Neuronal stem cell (in vitro differentiated cells): ENCODE data around the gene TLCD4.

Experiments used
- DNase-seq: peaks from one replicate; pipeline ENCODE4 v3.0.0-alpha.2; 2013; ENCODE audit warnings: low spot score
- H2AFZ ChIP-seq: one replicate; pipeline ENCODE4 v1.6.1; 2013; ENCODE audit warnings: mild to moderate bottlenecking, low read length, inconsistent platforms
- H2AK5ac ChIP-seq: 2 replicates; pipeline ENCODE4 v1.6.1; 2013; ENCODE audit warnings: low read depth, mild to moderate bottlenecking, inconsistent platforms, low read length, moderate library complexity, mixed read lengths
- H2BK120ac ChIP-seq: 2 replicates; pipeline ENCODE4 v1.6.1; 2013; ENCODE audit warnings: low read depth, mild to moderate bottlenecking, inconsistent platforms, low read length, moderate library complexity, mixed read lengths
- H2BK12ac ChIP-seq: one replicate; pipeline ENCODE4 v1.6.1; 2013; ENCODE audit warnings: low read length, inconsistent platforms
- H2BK15ac ChIP-seq: 2 replicates; pipeline ENCODE4 v1.6.1; 2013; ENCODE audit warnings: mild to moderate bottlenecking, low read length, inconsistent platforms, mixed read lengths
- H2BK5ac ChIP-seq: one replicate; pipeline ENCODE4 v1.6.1; 2013; ENCODE audit warnings: inconsistent platforms, mild to moderate bottlenecking, low read length, moderate library complexity
- H3K14ac ChIP-seq: one replicate; pipeline ENCODE4 v1.6.1; 2013; ENCODE audit warnings: low read length, inconsistent platforms
- H3K18ac ChIP-seq: 2 replicates; pipeline ENCODE4 v1.6.1; 2013; ENCODE audit warnings: low read length, inconsistent platforms
- H3K23ac ChIP-seq: 2 replicates; pipeline ENCODE4 v1.6.1; 2013; ENCODE audit warnings: low read depth, mild to moderate bottlenecking, mixed read lengths, low read length, inconsistent platforms; ENCODE audit not compliant: poor library complexity
- H3K27ac ChIP-seq: replicated peaks from 3 replicates; pipeline ENCODE4 v1.5.1; 2013; ENCODE audit warnings: low read length, inconsistent platforms
- H3K27me3 ChIP-seq, 3 experiments: 2 replicates each; pipeline ENCODE4 v1.6.1; 2013; ENCODE audit warnings: low read length in 3 of 3, mild to moderate bottlenecking in 2 of 3, inconsistent platforms in 1 of 3, low read depth in 1 of 3, mixed read lengths in 1 of 3, moderate library complexity in 1 of 3; ENCODE audit not compliant: control insufficient read depth in 3 of 3, insufficient read depth in 3 of 3
- H3K36me3 ChIP-seq, 2 donors: replicated peaks in 1 of 2; 2 replicates each; pipeline ENCODE4 v1.6.1; 2013; ENCODE audit warnings: low read length in 2 of 2; ENCODE audit not compliant: control insufficient read depth in 2 of 2, insufficient read depth in 2 of 2
- H3K4ac ChIP-seq: 2 replicates; pipeline ENCODE4 v1.6.1; 2013; ENCODE audit warnings: inconsistent platforms, mild to moderate bottlenecking, low read length, moderate library complexity
- H3K4me1 ChIP-seq, 2 donors: 1 replicate in 1 of 2; 2 replicates in 1 of 2; pipeline ENCODE4 v1.6.1; 2013; ENCODE audit warnings: low read length in 2 of 2, low read depth in 1 of 2; ENCODE audit not compliant: control insufficient read depth in 2 of 2, insufficient read depth in 1 of 2
- H3K4me2 ChIP-seq: one replicate; pipeline ENCODE4 v1.6.1; 2013; ENCODE audit warnings: mild to moderate bottlenecking, low read length, inconsistent platforms; ENCODE audit not compliant: insufficient read depth, poor library complexity, severe bottlenecking
- H3K4me3 ChIP-seq, 2 donors: 2 replicates each; pipeline ENCODE4 v1.5.1; 2013; ENCODE audit warnings: low read length in 2 of 2, mild to moderate bottlenecking in 2 of 2, inconsistent platforms in 1 of 2, moderate library complexity in 1 of 2
- H3K79me1 ChIP-seq: one replicate; pipeline ENCODE4 v1.6.1; 2013; ENCODE audit warnings: low read depth, mild to moderate bottlenecking, inconsistent platforms, low read length, moderate library complexity
- H3K9ac ChIP-seq: one replicate; pipeline ENCODE4 v1.6.1; 2013; ENCODE audit warnings: mild to moderate bottlenecking, low read depth, low read length, inconsistent platforms; ENCODE audit not compliant: poor library complexity
- H3K9me3 ChIP-seq, 2 donors: replicated peaks in 1 of 2; 2 replicates each; pipeline versions ENCODE3 to v1.6.1; 2013; ENCODE audit warnings: low read length in 2 of 2, mild to moderate bottlenecking in 2 of 2, inconsistent platforms in 1 of 2, low read depth in 1 of 2, mixed read lengths in 1 of 2, moderate library complexity in 1 of 2; ENCODE audit not compliant: control insufficient read depth in 2 of 2, insufficient read depth in 1 of 2
- H4K8ac ChIP-seq: one replicate; pipeline ENCODE4 v1.6.1; 2013; ENCODE audit warnings: low read depth, mild to moderate bottlenecking, inconsistent platforms, low read length, moderate library complexity
- H4K91ac ChIP-seq: one replicate; pipeline ENCODE4 v1.6.1; 2013; ENCODE audit warnings: low read length, low read depth, mild to moderate bottlenecking, inconsistent platforms; ENCODE audit not compliant: poor library complexity
- WGBS, 2 donors: extraction: QIAGEN DNeasy Blood & Tissue Kit; methylation state at CpG; one replicate each; pipeline ENCODE4 v1.1.7; 2013; ENCODE audit warnings: missing lambda C conversion rate in 2 of 2, mixed read lengths in 1 of 2; ENCODE audit not compliant: insufficient read length in 2 of 2, insufficient replicate concordance in 1 of 2; ENCODE audit errors: extremely low coverage in 2 of 2; 5-methylcytosine and 5-hydroxymethylcytosine counted together

Gene TLCD4

DNA sequence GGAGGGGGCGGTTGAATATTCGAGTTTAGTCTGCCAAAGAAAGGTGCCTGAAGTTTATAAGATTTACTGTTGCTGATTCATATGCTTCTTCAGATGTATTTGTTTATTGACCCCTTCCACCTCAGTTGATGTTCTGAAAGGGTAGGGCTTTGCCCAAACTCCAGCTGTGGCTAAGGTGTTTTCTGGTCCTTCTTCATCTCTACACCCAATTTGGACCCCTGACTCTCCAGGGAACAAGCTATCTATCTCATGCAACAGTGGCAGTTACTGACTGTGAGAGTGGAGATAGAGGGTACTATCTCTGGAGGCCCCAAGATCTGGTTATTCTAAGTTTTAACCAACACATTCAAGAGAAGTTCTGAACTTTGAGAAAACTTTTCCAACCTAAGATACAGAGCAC, 31.8 kb upstream of the TLCD4 start:
- Histone ChIP-seq H2BK12ac (no peak overlapping the region), H2BK5ac (no peak overlapping the region), H2BK15ac (no peak overlapping the region), H3K4ac (no peak overlapping the region), H3K23ac (no peak overlapping the region), H2AK5ac (no peak overlapping the region), H4K91ac (no peak overlapping the region), H3K9me3 (peaks cover 6 to 12% of the 10 kb centered on the region in 2 donors), H3K27ac (no peak overlapping the region), H2BK120ac (no peak overlapping the region), H4K8ac (no peak overlapping the region), H3K14ac (no peak overlapping the region), H3K18ac (no peak overlapping the region), H3K27me3 (peaks cover 0 to 6% (median 0%) of the 10 kb centered on the region in 3 experiments), H3K79me1 (no peaks in the 10 kb centered on the region), H3K4me1 (peaks cover 3 to 7% of the 10 kb centered on the region in 2 donors), H3K4me3 (no peak overlapping the region), H3K36me3 (no peaks in the 10 kb centered on the region), H3K4me2 (no peak overlapping the region), H3K9ac (no peak overlapping the region), H2AFZ (no peak overlapping the region)
- DNase-seq: no peak
- no CpG with 5 or more reads among the region's 2 CpGs for WGBS, 2 donors

DNA sequence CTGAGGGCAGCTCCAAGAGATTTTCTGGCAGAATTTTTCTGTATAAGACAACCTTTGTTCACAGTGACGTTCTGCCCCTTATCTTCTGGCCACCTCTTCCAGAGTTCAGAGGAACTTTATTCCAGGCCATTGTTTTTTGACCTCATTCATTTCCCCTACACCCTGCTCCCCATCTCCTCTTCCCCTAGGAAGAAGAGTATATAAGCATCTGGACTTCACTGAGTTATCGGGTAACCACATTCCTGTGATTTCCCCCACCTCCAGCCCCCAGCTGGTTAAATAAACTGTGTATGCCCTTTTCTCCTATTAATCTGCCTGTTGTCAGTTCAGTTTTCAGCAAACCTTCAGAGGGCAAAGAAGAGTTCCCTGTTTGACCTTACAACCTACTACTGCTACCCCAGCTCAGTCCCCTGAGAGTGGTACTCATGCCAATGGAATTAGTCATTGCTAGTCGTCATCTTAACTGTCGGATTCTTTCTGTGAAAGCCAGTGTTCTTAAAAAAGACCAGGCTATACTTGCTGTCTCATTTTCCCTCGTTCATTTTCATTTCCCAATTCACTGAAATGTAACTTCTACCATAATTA, 30.1 kb upstream of the TLCD4 start:
- Histone ChIP-seq H4K91ac (no peak overlapping the region), H2BK5ac (no peak overlapping the region), H3K9me3 (peaks cover 6 to 12% of the 10 kb centered on the region in 2 donors), H2AFZ (peak overlapping the region; percentile 60), H2BK12ac (no peak overlapping the region), H3K18ac (no peak overlapping the region), H2AK5ac (no peak overlapping the region), H3K36me3 (no peaks in the 10 kb centered on the region), H3K79me1 (no peaks in the 10 kb centered on the region), H3K4me1 (peaks cover 0 to 7% of the 10 kb centered on the region in 2 donors), H4K8ac (no peak overlapping the region), H3K9ac (no peak overlapping the region), H3K4me2 (no peak overlapping the region), H3K23ac (no peak overlapping the region), H3K4ac (no peak overlapping the region), H3K27me3 (no peaks in the 10 kb centered on the region), H2BK15ac (no peak overlapping the region), H3K4me3 (no peak overlapping the region), H2BK120ac (no peak overlapping the region), H3K14ac (no peak overlapping the region), H3K27ac (peak overlapping the region; percentile 68)
- no peak for DNase-seq
- WGBS, 2 donors: 100% methylated on average over 1 of the region's 5 CpGs; no CpG with 5 or more reads in 1 of the 2 donors

DNA sequence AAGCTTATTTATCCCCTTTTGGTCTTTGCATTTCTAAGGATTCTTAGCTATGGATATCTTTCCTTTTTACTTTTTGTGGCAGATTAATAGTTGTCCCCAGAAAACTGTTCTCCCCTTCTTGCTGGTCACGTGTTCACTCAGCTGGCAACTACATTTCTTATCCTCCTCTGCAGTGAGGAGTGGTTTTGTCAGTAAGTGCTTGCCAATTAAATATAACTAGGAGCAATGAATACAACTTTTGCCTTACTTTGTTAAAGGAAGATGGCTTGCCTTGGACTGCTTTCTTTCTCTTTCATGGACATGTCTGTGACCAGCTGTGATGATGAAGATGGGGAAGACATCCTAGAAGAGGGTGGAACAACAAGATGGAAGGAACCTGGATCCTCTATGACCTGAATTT, 28.9 kb upstream of the TLCD4 start:
- Histone ChIP-seq H3K27me3 (no peaks in the 10 kb centered on the region), H4K91ac (no peak overlapping the region), H3K79me1 (no peaks in the 10 kb centered on the region), H3K9me3 (peaks cover 6 to 12% of the 10 kb centered on the region in 2 donors), H3K23ac (no peak overlapping the region), H2BK120ac (no peak overlapping the region), H3K9ac (no peak overlapping the region), H2BK15ac (no peak overlapping the region), H4K8ac (no peak overlapping the region), H2AFZ (no peak overlapping the region), H3K4ac (no peak overlapping the region), H2AK5ac (no peak overlapping the region), H3K36me3 (no peaks in the 10 kb centered on the region), H2BK5ac (no peak overlapping the region), H3K14ac (no peak overlapping the region), H3K4me3 (no peak overlapping the region), H3K18ac (no peak overlapping the region), H3K4me1 (peaks cover 0 to 7% of the 10 kb centered on the region in 2 donors), H3K4me2 (no peak overlapping the region), H3K27ac (no peak overlapping the region), H2BK12ac (no peak overlapping the region)
- DNase-seq: no peak
- WGBS, 2 donors: no CpG with 5 or more reads among the region's 1 CpG

DNA sequence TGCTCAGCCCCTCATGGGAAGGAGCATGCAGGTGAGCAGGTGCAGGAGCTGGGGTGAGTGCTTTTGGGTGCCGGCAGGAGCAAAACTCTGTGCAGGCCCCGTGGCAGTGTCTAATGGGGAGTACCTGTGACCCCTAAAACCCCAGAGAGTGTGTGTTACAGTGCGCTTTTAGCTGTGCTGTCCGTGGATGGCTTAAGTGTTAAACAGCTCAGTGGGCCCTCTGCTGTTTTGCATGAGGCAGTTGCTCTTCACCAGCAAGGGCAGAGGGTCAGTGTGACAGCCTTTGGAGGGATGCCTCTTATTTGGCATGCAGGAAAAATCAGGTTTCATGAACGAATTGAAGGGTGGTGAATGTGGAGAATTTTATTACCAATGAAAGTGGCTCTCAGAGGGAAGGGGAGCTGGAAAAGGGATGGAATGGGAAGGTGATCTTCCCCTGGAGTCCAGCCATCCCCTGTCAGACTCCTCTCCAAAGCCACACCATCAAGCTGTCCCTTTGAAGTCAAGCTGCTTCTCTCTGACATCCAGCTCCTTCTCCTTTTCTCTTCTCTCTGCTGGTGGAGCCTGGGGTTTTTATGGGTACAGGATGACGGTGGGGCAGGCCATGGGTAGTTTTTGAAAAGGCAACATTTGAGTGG, 27.4 kb upstream of the TLCD4 start:
- Histone ChIP-seq H4K91ac (no peak overlapping the region), H2BK12ac (no peak overlapping the region)

More for the DNA sequence above, 27.4 kb upstream of the TLCD4 start:
- H3K27ac ChIP-seq: no peak overlapping the region
- no peaks in the 10 kb centered on the region for H3K79me1 ChIP-seq
- H3K23ac ChIP-seq: no peak overlapping the region
- H3K9ac ChIP-seq: no peak overlapping the region
- H3K9me3 ChIP-seq: peaks cover 6 to 12% of the 10 kb centered on the region in 2 donors
- no peak overlapping the region for H2BK15ac ChIP-seq
- no peak overlapping the region for H2AFZ ChIP-seq
- H3K4me3 ChIP-seq: no peak overlapping the region
- H4K8ac ChIP-seq: no peak overlapping the region
- H3K27me3 ChIP-seq: no peaks in the 10 kb centered on the region
- H2BK5ac ChIP-seq: no peak overlapping the region
- no peak overlapping the region for H3K4me2 ChIP-seq
- no CpG with 5 or more reads among the region's 6 CpGs for whole genome bisulfite sequencing, 2 donors
- H3K4me1 ChIP-seq: peaks cover 0 to 7% of the 10 kb centered on the region in 2 donors
- no peak overlapping the region for H2AK5ac ChIP-seq
- H2BK120ac ChIP-seq: no peak overlapping the region
- no peak overlapping the region for H3K14ac ChIP-seq
- no peak overlapping the region for H3K18ac ChIP-seq
- no peak overlapping the region for H3K4ac ChIP-seq
- no peak for DNase-seq
- no peaks in the 10 kb centered on the region for H3K36me3 ChIP-seq
